Activated CD8-positive, alpha-beta memory T cell treated with anti-CD3 and anti-CD28 coated beads for 4 hours (primary cell): Measurements from ENCODE around the gene SUSD1.

Source experiments
- DNase-seq, 2 donors: peaks; one replicate each; pipeline ENCODE4 v3.0.0-alpha.2; 2020; ENCODE audit warnings: low read depth in 2 of 2

SUSD1 gene

GRCh38 chr9:112042769-112043168, 132.3 kb downstream of the SUSD1 start:
- no peak for DNase-seq

- DNase-seq: no peak
These were observed 132.9 kb downstream of the SUSD1 start for GRCh38 chr9:112042244-112042638.

- no peak for DNase-seq
These were observed 133.4 kb downstream of the SUSD1 start for GRCh38 chr9:112041536-112042243.

GRCh38 chr9:112041199-112041535, 133.9 kb downstream of the SUSD1 start:
- DNase-seq: no peak

GRCh38 chr9:112038017-112038408, 137.1 kb downstream of the SUSD1 start:
- no peak for DNase-seq

- DNase-seq: peak; percentile 24 to 41
These were observed 137.6 kb downstream of the SUSD1 start for GRCh38 chr9:112037281-112038016.

- no peak for DNase-seq
These were observed 139.8 kb downstream of the SUSD1 start for GRCh38 chr9:112035166-112035826.

- no peak for DNase-seq
These were observed 140.9 kb downstream of the SUSD1 start for GRCh38 chr9:112034216-112034611.

GRCh38 chr9:112033237-112034215, 141.6 kb downstream of the SUSD1 start:
- no peak for DNase-seq

GRCh38 chr9:112032743-112033142, 142.4 kb downstream of the SUSD1 start:
- no peak for DNase-seq

- DNase-seq: no peak
These were observed 143.1 kb downstream of the SUSD1 start for GRCh38 chr9:112032009-112032408.

- DNase-seq: no peak
These were observed 143.7 kb downstream of the SUSD1 start for GRCh38 chr9:112031400-112031799.

- DNase-seq: no peak
These were observed 145.1 kb downstream of the SUSD1 start for GRCh38 chr9:112029921-112030444.

GRCh38 chr9:112028242-112029221, 146.6 kb downstream of the SUSD1 start:
- peak in 1 of 2 donors; percentile 17 for DNase-seq

- DNase-seq: no peak
These were observed 149.2 kb downstream of the SUSD1 start for GRCh38 chr9:112025850-112026249.

GRCh38 chr9:112021742-112022141, 153.4 kb downstream of the SUSD1 start:
- DNase-seq: no peak

- no peak for DNase-seq
These were observed 154.2 kb downstream of the SUSD1 start for GRCh38 chr9:112020680-112021596.

- DNase-seq: no peak
These were observed 157.2 kb downstream of the SUSD1 start for GRCh38 chr9:112017878-112018277.

GRCh38 chr9:112015736-112016135, 159.4 kb downstream of the SUSD1 start:
- DNase-seq: no peak
